Measurements from ENCODE around the gene ELOVL2. TPM values are rescaled to one million over a fixed set of nuclear protein-coding genes. Genes with fewer than 3 reads are reported as not detected.
"Not testable (repeated sequence)": the region's sequence is repeated elsewhere in the genome, so short reads cannot be mapped to it uniquely, and the experiment has no call there.

ELOVL2 gene
- total RNA-seq, 2 experiments from 2014 or later, result not detected

GRCh38 chr6:11016452-11016851 is 27.7 kb downstream of the ELOVL2 start:
- Mint-ChIP-seq H3K36me3 (no peaks in the 10 kb centered on the region), H3K4me3 (no peak overlapping the region), H3K27me3 (peaks cover 23% of the 10 kb centered on the region), H3K27ac (no peak overlapping the region), H3K9me3 (no peaks in the 10 kb centered on the region), H3K4me1 (ENCODE audit: low read depth) (no peaks in the 10 kb centered on the region)
- ChIA-PET CTCF (interaction anchor here (0.8 kb wide), 1 partner anchor 933 kb away, joined by 4 read pairs; no protein-coding TSS in a partner anchor), POLR2A (no interaction called here)
- no peak for DNase-seq
- intact Hi-C loops (cut with micrococcal nuclease), result no loop called here

- DNase-seq, result no peak
- Mint-ChIP-seq H3K27ac (no peak overlapping the region), H3K36me3 (no peaks in the 10 kb centered on the region), H3K4me1 (ENCODE audit: low read depth) (no peaks in the 10 kb centered on the region), H3K9me3 (no peaks in the 10 kb centered on the region), H3K4me3 (no peak overlapping the region), H3K27me3 (peaks cover 18% of the 10 kb centered on the region)
- POLR2A ChIA-PET, result no interaction called here
- intact Hi-C loops (cut with micrococcal nuclease), result no loop called here
- CTCF ChIA-PET, result no interaction called here
These were observed 29.0 kb downstream of the ELOVL2 start for GRCh38 chr6:11015102-11015501.

GRCh38 chr6:11013721-11014070 is 30.4 kb downstream of the ELOVL2 start:
- H3K9me3 Mint-ChIP-seq, result no peaks in the 10 kb centered on the region
- no peak overlapping the region for H3K4me3 Mint-ChIP-seq
- peaks cover 23% of the 10 kb centered on the region for H3K27me3 Mint-ChIP-seq
- no peaks in the 10 kb centered on the region for H3K36me3 Mint-ChIP-seq
- ChIA-PET POLR2A (no interaction called here), CTCF (no interaction called here)
- intact Hi-C loops (cut with micrococcal nuclease), result no loop called here
- no peaks in the 10 kb centered on the region for H3K4me1 Mint-ChIP-seq (ENCODE audit: low read depth)
- DNase-seq, result no peak
- H3K27ac Mint-ChIP-seq, result no peak overlapping the region

- intact Hi-C loops (cut with micrococcal nuclease), result no loop called here
- ChIA-PET CTCF (no interaction called here), POLR2A (no interaction called here)
- DNase-seq, result no peak
- H3K36me3 Mint-ChIP-seq, result no peaks in the 10 kb centered on the region
- H3K4me3 Mint-ChIP-seq, result no peak overlapping the region
- H3K9me3 Mint-ChIP-seq, result no peaks in the 10 kb centered on the region
- H3K4me1 Mint-ChIP-seq (ENCODE audit: low read depth), result no peaks in the 10 kb centered on the region
- peaks cover 22% of the 10 kb centered on the region for H3K27me3 Mint-ChIP-seq
- H3K27ac Mint-ChIP-seq, result no peak overlapping the region
These were observed 31.0 kb downstream of the ELOVL2 start for GRCh38 chr6:11012976-11013720.

- Mint-ChIP-seq H3K27me3 (peaks cover 23% of the 10 kb centered on the region), H3K36me3 (no peaks in the 10 kb centered on the region), H3K9me3 (no peaks in the 10 kb centered on the region), H3K27ac (no peak overlapping the region), H3K4me3 (no peak overlapping the region), H3K4me1 (ENCODE audit: low read depth) (no peaks in the 10 kb centered on the region)
- ChIA-PET POLR2A (no interaction called here), CTCF (no interaction called here)
- no peak for DNase-seq
- intact Hi-C loops (cut with micrococcal nuclease), result no loop called here
These were observed 31.8 kb downstream of the ELOVL2 start for GRCh38 chr6:11012295-11012754.

DNA sequence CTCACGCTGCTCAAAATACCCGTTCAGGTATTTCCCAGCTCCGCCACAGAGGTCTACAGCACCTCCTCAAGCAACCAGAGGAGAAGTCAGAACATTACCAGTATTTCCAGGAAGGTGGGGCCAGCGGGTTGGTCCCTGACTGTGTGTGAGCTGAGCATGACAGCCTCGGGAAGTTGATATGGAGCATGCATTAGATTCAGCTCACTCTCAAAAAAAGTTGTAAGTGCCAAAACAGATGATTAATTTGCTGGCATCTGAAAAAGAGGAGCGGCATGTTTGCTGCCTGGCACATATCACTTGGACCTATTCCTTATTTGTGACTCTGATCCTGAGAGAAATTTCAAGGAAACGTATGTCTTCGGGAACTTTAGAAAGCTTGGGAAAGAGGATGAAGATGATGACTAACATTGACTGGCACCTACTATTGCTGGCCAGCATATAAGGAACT is 32.3 kb downstream of the ELOVL2 start:
- no peak overlapping the region for H3K4me3 Mint-ChIP-seq
- intact Hi-C loops (cut with micrococcal nuclease), result no loop called here
- DNase-seq, result no peak
- H3K4me1 Mint-ChIP-seq (ENCODE audit: low read depth), result no peaks in the 10 kb centered on the region
- no peaks in the 10 kb centered on the region for H3K36me3 Mint-ChIP-seq
- ChIA-PET POLR2A (no interaction called here), CTCF (no interaction called here)
- H3K27ac Mint-ChIP-seq, result no peak overlapping the region
- H3K27me3 Mint-ChIP-seq, result peaks cover 23% of the 10 kb centered on the region
- H3K9me3 Mint-ChIP-seq, result no peaks in the 10 kb centered on the region

GRCh38 chr6:11009353-11009752 is 34.8 kb downstream of the ELOVL2 start:
- Mint-ChIP-seq H3K36me3 (no peaks in the 10 kb centered on the region), H3K27ac (no peak overlapping the region), H3K4me1 (ENCODE audit: low read depth) (no peaks in the 10 kb centered on the region), H3K9me3 (no peaks in the 10 kb centered on the region), H3K4me3 (no peak overlapping the region), H3K27me3 (peaks cover 17% of the 10 kb centered on the region)
- CTCF ChIA-PET, result no interaction called here
- DNase-seq, result no peak
- intact Hi-C loops (cut with micrococcal nuclease), result no loop called here
- POLR2A ChIA-PET, result no interaction called here

DNA sequence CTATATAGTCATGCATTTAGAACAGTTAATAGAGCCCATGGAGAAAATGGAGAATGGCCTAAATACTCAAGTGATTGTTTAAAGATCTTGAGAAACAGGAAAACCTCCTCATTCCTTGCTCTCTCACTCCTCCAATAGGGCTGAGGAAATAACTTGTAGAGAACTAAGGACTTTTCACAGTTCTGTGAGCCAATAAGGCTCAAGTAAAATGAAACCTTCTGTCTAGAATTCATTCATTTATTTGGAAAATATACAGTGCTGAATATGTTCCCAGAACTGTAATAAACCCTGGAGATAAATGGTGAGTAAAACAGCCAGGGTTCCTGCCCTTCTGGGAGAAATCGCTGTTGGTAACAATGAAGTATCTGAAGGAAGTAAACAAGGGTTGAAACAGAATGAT is 35.3 kb downstream of the ELOVL2 start:
- no peak overlapping the region for H3K27ac Mint-ChIP-seq
- no peak overlapping the region for H3K4me3 Mint-ChIP-seq
- H3K9me3 Mint-ChIP-seq, result no peaks in the 10 kb centered on the region
- ChIA-PET CTCF (no interaction called here), POLR2A (interaction anchor here (0.6 kb wide), 1 partner anchor 124 kb away, joined by 5 read pairs; no protein-coding TSS in a partner anchor)
- no peak for DNase-seq
- intact Hi-C loops (cut with micrococcal nuclease), result no loop called here
- H3K4me1 Mint-ChIP-seq (ENCODE audit: low read depth), result no peaks in the 10 kb centered on the region
- no peaks in the 10 kb centered on the region for H3K36me3 Mint-ChIP-seq
- H3K27me3 Mint-ChIP-seq, result peaks cover 17% of the 10 kb centered on the region

GRCh38 chr6:11007715-11008608 is 36.1 kb downstream of the ELOVL2 start:
- H3K27me3 Mint-ChIP-seq, result peaks cover 15% of the 10 kb centered on the region
- H3K4me3 Mint-ChIP-seq, result no peak overlapping the region
- H3K27ac Mint-ChIP-seq, result no peak overlapping the region
- no peaks in the 10 kb centered on the region for H3K36me3 Mint-ChIP-seq
- H3K9me3 Mint-ChIP-seq, result no peaks in the 10 kb centered on the region
- ChIA-PET POLR2A (interaction anchor here (1.0 kb wide), 1 partner anchor 9 kb away, joined by 3 read pairs; no protein-coding TSS in a partner anchor), CTCF (no interaction called here)
- DNase-seq, result no peak
- intact Hi-C loops (cut with micrococcal nuclease), result no loop called here
- no peaks in the 10 kb centered on the region for H3K4me1 Mint-ChIP-seq (ENCODE audit: low read depth)

GRCh38 chr6:11006061-11006460 is 38.0 kb downstream of the ELOVL2 start:
- DNase-seq, result no peak
- Mint-ChIP-seq H3K27me3 (peaks cover 15% of the 10 kb centered on the region), H3K36me3 (no peaks in the 10 kb centered on the region), H3K27ac (no peak overlapping the region), H3K4me3 (no peak overlapping the region), H3K9me3 (no peaks in the 10 kb centered on the region), H3K4me1 (ENCODE audit: low read depth) (no peaks in the 10 kb centered on the region)
- ChIA-PET CTCF (no interaction called here), POLR2A (no interaction called here)
- intact Hi-C loops (cut with micrococcal nuclease), result no loop called here

- DNase-seq; H3K4me3 Mint-ChIP-seq; POLR2A ChIA-PET; intact Hi-C loops (cut with micrococcal nuclease); H3K4me1 Mint-ChIP-seq (ENCODE audit: low read depth); H3K9me3 Mint-ChIP-seq; H3K27me3 Mint-ChIP-seq; H3K27ac Mint-ChIP-seq; H3K36me3 Mint-ChIP-seq: not testable (repeated sequence)
- CTCF ChIA-PET, result interaction anchor here (1.0 kb wide), 1 partner anchor 49 kb away, joined by 3 read pairs; no protein-coding TSS in a partner anchor
These were observed 40.8 kb downstream of the ELOVL2 start for GRCh38 chr6:11003297-11003696.

GRCh38 chr6:11002176-11002575 is 41.9 kb downstream of the ELOVL2 start:
- DNase-seq, result no peak
- intact Hi-C loops (cut with micrococcal nuclease), result no loop called here
- POLR2A ChIA-PET, result no interaction called here
- Mint-ChIP-seq H3K4me3 (no peak overlapping the region), H3K27me3 (peaks cover 6% of the 10 kb centered on the region), H3K27ac (no peak overlapping the region), H3K36me3 (no peaks in the 10 kb centered on the region), H3K9me3 (no peaks in the 10 kb centered on the region), H3K4me1 (ENCODE audit: low read depth) (no peaks in the 10 kb centered on the region)
- CTCF ChIA-PET, result interaction anchor here (1.0 kb wide), 1 partner anchor 48 kb away, joined by 3 read pairs; no protein-coding TSS in a partner anchor
